Calu3 (cell line): Measurements from ENCODE around the gene OR5AU1. TPM values are rescaled to one million over a fixed set of nuclear protein-coding genes. Genes with fewer than 3 reads are reported as not detected.
"Not testable (repeated sequence)": the region's sequence is repeated elsewhere in the genome, so short reads cannot be mapped to it uniquely, and the experiment has no call there.

Source experiments
- BruUV-seq: library from RNA; stranded (reverse); fragments of 400-500 nt; replicated peaks from 2 replicates; lab custom pipeline; 2021; lab: Mats Ljungman, UMichigan
- CTCF ChIA-PET: fragments of 300-600 bp; sonication (Branson Sonifier 250); formaldehyde crosslinking; loops from one replicate; lab custom pipeline; 2022; ENCODE audit warnings: antibody characterized with exemption; lab: Charles Lee
- DNase-seq: peaks from one replicate; pipeline ENCODE4 v3.0.0; 2022
- H3K27ac Mint-ChIP-seq: one replicate; pipeline ENCODE4 v1.8.0; 2022; ENCODE audit warnings: mixed read lengths; ENCODE audit not compliant: unreplicated experiment
- H3K27me3 Mint-ChIP-seq: one replicate; pipeline ENCODE4 v1.8.0; 2022; ENCODE audit warnings: mixed read lengths; ENCODE audit not compliant: unreplicated experiment
- H3K36me3 Mint-ChIP-seq: one replicate; pipeline ENCODE4 v1.8.0; 2022; ENCODE audit warnings: mild to moderate bottlenecking, moderate library complexity, mixed read lengths; ENCODE audit not compliant: insufficient read depth, unreplicated experiment
- H3K4me1 Mint-ChIP-seq: one replicate; pipeline ENCODE4 v1.8.0; 2022; ENCODE audit warnings: mild to moderate bottlenecking, low read depth, mixed read lengths; ENCODE audit not compliant: unreplicated experiment
- H3K4me3 Mint-ChIP-seq: one replicate; pipeline ENCODE4 v1.8.0; 2022; ENCODE audit warnings: mild to moderate bottlenecking, low read depth, moderate library complexity, mixed read lengths; ENCODE audit not compliant: unreplicated experiment
- H3K9me3 Mint-ChIP-seq: one replicate; pipeline ENCODE4 v1.8.0; 2022; ENCODE audit warnings: low read depth, mixed read lengths; ENCODE audit not compliant: unreplicated experiment
- intact Hi-C: fragments of 100-400 bp; cut with micrococcal nuclease; formaldehyde crosslinking; loops from one replicate; pipeline ENCODE4 v1.10.0; 2022; ENCODE audit not compliant: unreplicated experiment
- total RNA-seq: library from RNA; stranded (reverse); gene quantifications from 2 replicates; pipeline ENCODE4 v1.2.3, GENCODE V29; 2022
- TF ChIP-seq, protein P1 (sequence below): fragments of 200-600 bp; IDR thresholded peaks from one replicate; pipeline ENCODE4 v1.8.0; 2022; ENCODE audit warnings: antibody characterized with exemption; ENCODE audit not compliant: unreplicated experiment

The OR5AU1 gene
- total RNA-seq, 1 experiment from 2014 or later = 0.14 TPM

- no peak for DNase-seq
- BruUV-seq = no TSS peak
- H3K27me3 Mint-ChIP-seq = peaks cover 74% of the 10 kb centered on the region
- H3K36me3 Mint-ChIP-seq = no peaks in the 10 kb centered on the region
- H3K4me3 Mint-ChIP-seq = no peak overlapping the region
- CTCF ChIA-PET = no interaction called here
- intact Hi-C loops = no loop called here
- peaks cover 8% of the 10 kb centered on the region for H3K4me1 Mint-ChIP-seq
- TF ChIP-seq, protein P1, sequence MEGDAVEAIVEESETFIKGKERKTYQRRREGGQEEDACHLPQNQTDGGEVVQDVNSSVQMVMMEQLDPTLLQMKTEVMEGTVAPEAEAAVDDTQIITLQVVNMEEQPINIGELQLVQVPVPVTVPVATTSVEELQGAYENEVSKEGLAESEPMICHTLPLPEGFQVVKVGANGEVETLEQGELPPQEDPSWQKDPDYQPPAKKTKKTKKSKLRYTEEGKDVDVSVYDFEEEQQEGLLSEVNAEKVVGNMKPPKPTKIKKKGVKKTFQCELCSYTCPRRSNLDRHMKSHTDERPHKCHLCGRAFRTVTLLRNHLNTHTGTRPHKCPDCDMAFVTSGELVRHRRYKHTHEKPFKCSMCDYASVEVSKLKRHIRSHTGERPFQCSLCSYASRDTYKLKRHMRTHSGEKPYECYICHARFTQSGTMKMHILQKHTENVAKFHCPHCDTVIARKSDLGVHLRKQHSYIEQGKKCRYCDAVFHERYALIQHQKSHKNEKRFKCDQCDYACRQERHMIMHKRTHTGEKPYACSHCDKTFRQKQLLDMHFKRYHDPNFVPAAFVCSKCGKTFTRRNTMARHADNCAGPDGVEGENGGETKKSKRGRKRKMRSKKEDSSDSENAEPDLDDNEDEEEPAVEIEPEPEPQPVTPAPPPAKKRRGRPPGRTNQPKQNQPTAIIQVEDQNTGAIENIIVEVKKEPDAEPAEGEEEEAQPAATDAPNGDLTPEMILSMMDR = no peak
- H3K27ac Mint-ChIP-seq = no peak overlapping the region
- peaks cover 4% of the 10 kb centered on the region for H3K9me3 Mint-ChIP-seq
These were observed 12.2 kb upstream of the OR5AU1 start for GRCh38 chr14:21168055-21168454.

- not testable (repeated sequence) for H3K36me3 Mint-ChIP-seq, BruUV-seq, H3K27ac Mint-ChIP-seq
These were observed 9.8 kb upstream of the OR5AU1 start for GRCh38 chr14:21165670-21166069.

DNA sequence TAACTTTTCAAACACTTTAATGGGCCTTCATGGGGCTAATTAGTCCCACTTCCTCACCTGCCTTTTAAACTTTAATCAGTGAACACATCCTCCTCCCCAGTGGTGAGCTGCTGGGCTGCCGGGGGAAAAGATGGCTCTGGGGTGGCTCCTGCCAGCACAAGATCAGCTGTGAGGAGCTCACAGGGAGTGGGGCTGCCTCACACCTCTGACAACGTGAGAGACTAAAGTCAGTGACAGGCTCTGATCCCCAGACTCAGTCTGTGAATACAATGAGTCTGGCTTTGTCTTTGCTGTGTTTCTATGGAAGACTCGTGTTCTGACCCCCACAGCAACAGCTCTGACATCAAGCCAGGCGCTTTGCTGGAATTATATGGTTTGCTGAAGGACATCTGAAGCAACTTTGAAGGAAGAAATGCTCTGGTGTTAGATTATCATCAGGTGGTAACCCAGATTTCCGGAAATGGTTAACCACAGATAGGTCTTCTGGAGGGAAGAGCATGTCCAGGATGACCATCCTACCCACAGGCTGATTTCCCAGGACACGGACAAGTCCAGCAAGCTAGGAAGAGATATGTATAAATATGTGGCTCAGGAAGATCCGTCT is 9.2 kb upstream of the OR5AU1 start:
- H3K27ac Mint-ChIP-seq, BruUV-seq, H3K4me3 Mint-ChIP-seq: not testable (repeated sequence)

More at GRCh38 chr14:21165670-21166069, 9.8 kb upstream of the OR5AU1 start:
- H3K4me3 Mint-ChIP-seq, intact Hi-C loops, DNase-seq, CTCF ChIA-PET, H3K9me3 Mint-ChIP-seq: not testable (repeated sequence)
- peaks cover 10% of the 10 kb centered on the region for H3K4me1 Mint-ChIP-seq
- H3K27me3 Mint-ChIP-seq = peaks cover 69% of the 10 kb centered on the region

GRCh38 chr14:21163871-21164291 is 8.0 kb upstream of the OR5AU1 start:
- Mint-ChIP-seq H3K36me3 (no peaks in the 10 kb centered on the region), H3K4me3 (no peak overlapping the region), H3K9me3 (peaks cover 3% of the 10 kb centered on the region), H3K4me1 (peaks cover 10% of the 10 kb centered on the region), H3K27ac (no peak overlapping the region), H3K27me3 (peaks cover 57% of the 10 kb centered on the region)
- BruUV-seq = no TSS peak
- CTCF ChIA-PET = no interaction called here
- DNase-seq = peak; percentile 6
- intact Hi-C loops = no loop called here
- TF ChIP-seq, protein P1 = no peak

More for the DNA sequence above, 9.2 kb upstream of the OR5AU1 start:
- H3K9me3 Mint-ChIP-seq, CTCF ChIA-PET, intact Hi-C loops, DNase-seq, H3K36me3 Mint-ChIP-seq: not testable (repeated sequence)
- peaks cover 10% of the 10 kb centered on the region for H3K4me1 Mint-ChIP-seq
- H3K27me3 Mint-ChIP-seq = peaks cover 63% of the 10 kb centered on the region

DNA sequence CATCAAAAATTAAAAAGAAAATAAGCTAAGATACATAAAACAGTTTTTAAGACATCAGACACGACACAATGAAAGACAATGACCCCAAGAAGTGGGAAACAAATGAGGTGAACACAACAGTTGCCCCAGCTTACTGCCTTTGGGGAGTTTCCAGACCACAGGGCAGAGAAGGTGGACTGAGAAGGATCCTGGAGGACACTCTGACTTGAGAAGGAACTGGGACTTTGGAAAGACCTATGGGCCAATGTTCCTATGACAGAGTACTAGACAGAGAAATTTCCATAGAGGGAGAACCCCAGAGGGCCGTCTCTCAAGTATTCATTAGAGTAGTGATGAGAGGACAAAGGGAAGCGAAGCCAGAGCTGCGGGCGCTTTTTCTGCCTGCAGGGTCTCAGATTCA is 6.2 kb upstream of the OR5AU1 start:
- TF ChIP-seq, protein P1 = no peak
- Mint-ChIP-seq H3K27me3 (peaks cover 68% of the 10 kb centered on the region), H3K36me3 (no peaks in the 10 kb centered on the region), H3K4me1 (peaks cover 10% of the 10 kb centered on the region), H3K4me3 (no peak overlapping the region), H3K9me3 (peaks cover 3% of the 10 kb centered on the region), H3K27ac (no peak overlapping the region)
- CTCF ChIA-PET = no interaction called here
- intact Hi-C loops = no loop called here
- DNase-seq = no peak
- no TSS peak for BruUV-seq
